Measurements from ENCODE around the gene TPM4. TPM values are rescaled to one million over a fixed set of nuclear protein-coding genes. Genes with fewer than 3 reads are reported as not detected.

Gene TPM4
- polyA plus RNA-seq, 4 donors: 135 to 238 (median 159) TPM

DNA sequence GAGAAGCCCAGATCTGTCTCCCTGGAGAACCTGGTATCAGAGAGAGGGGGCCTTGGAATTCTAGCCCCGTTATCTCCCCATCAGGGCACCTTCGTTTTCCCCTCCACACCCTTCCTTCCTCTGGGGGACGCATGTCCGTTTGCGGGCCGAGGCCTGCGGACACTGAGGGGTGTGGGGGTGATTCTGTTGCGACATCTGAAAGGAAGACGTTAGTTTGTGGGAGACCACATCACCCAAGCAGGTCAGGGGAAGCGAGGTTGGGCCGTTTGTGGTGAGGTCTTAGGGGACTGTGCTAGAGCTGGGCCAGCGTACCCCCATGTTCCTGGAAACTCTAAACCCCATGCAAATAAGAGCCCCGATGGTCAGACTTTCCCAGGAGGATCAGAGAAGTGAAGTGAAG is 63.5 kb downstream of the TPM4 start:
- FAIRE-seq (no peak), DNase-seq (no peak)
- H3K4me1 ChIP-seq (ENCODE audit: control insufficient read depth in 3 of 3, insufficient read depth in 2 of 3, low read depth in 1 of 3, low read length in 2 of 3): peaks cover 0 to 5% (median 0%) of the 10 kb centered on the region in 3 donors
- peaks cover 0 to under 1% (median 0%) of the 10 kb centered on the region in 3 donors for H3K36me3 ChIP-seq (ENCODE audit: control insufficient read depth in 3 of 3, insufficient read depth in 2 of 3, low read depth in 1 of 3, low read length in 3 of 3)
- H3K9me3 ChIP-seq (ENCODE audit: control insufficient read depth in 2 of 2, insufficient read depth in 1 of 2, low read depth in 1 of 2, low read length in 1 of 2): no peaks in the 10 kb centered on the region
- WGBS, 3 donors: 56 to 85% (median 56%) methylated on average over 13 of the region's 13 CpGs
- H3K27me3 ChIP-seq (ENCODE audit: control insufficient read depth in 3 of 3, insufficient read depth in 3 of 3, low read length in 3 of 3): no peaks in the 10 kb centered on the region
- H3K27ac ChIP-seq (ENCODE audit: low read depth in 1 of 3, low read length in 2 of 3): peak overlapping the region in 1 of 3 donors; percentile 55
- H3K4me3 ChIP-seq (ENCODE audit: low read depth in 1 of 3, low read length in 3 of 3): no peak overlapping the region

DNA sequence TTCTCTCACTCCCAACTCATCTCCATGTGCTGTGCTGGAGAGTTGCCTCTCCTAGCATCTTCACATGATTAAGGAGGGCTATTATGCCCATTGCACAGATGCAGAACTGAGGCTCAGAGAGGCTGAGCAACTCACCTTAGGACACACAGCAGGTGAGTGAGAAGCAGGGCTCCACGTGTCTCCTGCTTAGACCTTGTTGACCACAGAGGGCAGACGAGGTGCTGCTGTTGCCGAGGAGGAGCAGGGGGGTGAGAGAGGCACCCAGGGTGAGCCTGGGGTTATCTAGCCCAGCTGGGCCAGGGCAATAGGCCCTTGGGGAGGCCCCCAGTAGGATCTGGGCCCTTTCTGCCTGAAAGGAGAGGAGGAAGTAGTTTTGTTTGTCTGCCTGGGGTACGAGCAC is 64.7 kb downstream of the TPM4 start:
- peaks cover 0 to 5% (median 0%) of the 10 kb centered on the region in 3 donors for H3K4me1 ChIP-seq (ENCODE audit: control insufficient read depth in 3 of 3, insufficient read depth in 2 of 3, low read depth in 1 of 3, low read length in 2 of 3)
- WGBS, 3 donors: 46 to 65% (median 47%) methylated on average over 4 of the region's 4 CpGs
- no peak for FAIRE-seq
- no peak overlapping the region for H3K4me3 ChIP-seq (ENCODE audit: low read depth in 1 of 3, low read length in 3 of 3)
- no peak for DNase-seq
- H3K27me3 ChIP-seq (ENCODE audit: control insufficient read depth in 3 of 3, insufficient read depth in 3 of 3, low read length in 3 of 3): no peaks in the 10 kb centered on the region
- no peaks in the 10 kb centered on the region for H3K9me3 ChIP-seq (ENCODE audit: control insufficient read depth in 2 of 2, insufficient read depth in 1 of 2, low read depth in 1 of 2, low read length in 1 of 2)
- no peaks in the 10 kb centered on the region for H3K36me3 ChIP-seq (ENCODE audit: control insufficient read depth in 3 of 3, insufficient read depth in 2 of 3, low read depth in 1 of 3, low read length in 3 of 3)
- H3K27ac ChIP-seq (ENCODE audit: low read depth in 1 of 3, low read length in 2 of 3): peak overlapping the region in 1 of 3 donors; percentile 36

DNA sequence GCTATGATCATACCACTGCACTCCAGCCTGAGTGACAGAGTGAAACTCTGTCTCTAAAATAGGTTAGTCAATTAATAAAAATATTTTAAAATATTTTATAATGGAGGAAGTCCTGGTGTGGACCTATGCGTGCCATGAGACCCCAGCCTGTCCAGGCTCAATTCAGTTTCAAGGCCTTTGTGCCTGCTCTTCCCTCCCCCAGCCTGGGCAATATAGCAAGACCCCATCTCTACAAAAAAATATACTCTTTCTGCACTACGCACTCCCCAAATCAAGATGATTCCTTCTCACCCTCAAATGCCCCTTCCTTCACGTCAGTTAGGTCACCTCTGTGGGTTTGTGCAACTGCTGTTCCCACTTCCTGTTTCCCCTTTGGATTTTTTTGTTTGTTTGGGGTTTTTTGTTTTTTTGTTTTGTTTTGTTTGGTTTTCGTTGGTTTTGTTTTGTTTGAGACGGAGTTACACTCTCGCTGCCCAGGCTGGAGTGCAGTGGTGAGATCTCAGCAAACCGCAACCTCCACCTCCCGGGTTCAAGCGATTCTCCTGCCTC is 65.8 kb downstream of the TPM4 start:
- no peaks in the 10 kb centered on the region for H3K9me3 ChIP-seq (ENCODE audit: control insufficient read depth in 2 of 2, insufficient read depth in 1 of 2, low read depth in 1 of 2, low read length in 1 of 2)
- DNase-seq: no peak
- no peaks in the 10 kb centered on the region for H3K36me3 ChIP-seq (ENCODE audit: control insufficient read depth in 3 of 3, insufficient read depth in 2 of 3, low read depth in 1 of 3, low read length in 3 of 3)
- peak overlapping the region in 1 of 3 donors; percentile 61 for H3K27ac ChIP-seq (ENCODE audit: low read depth in 1 of 3, low read length in 2 of 3)
- H3K4me1 ChIP-seq (ENCODE audit: control insufficient read depth in 3 of 3, insufficient read depth in 2 of 3, low read depth in 1 of 3, low read length in 2 of 3): peaks cover 0 to 5% (median 0%) of the 10 kb centered on the region in 3 donors
- no peak for FAIRE-seq
- H3K4me3 ChIP-seq (ENCODE audit: low read depth in 1 of 3, low read length in 3 of 3): no peak overlapping the region
- no peaks in the 10 kb centered on the region for H3K27me3 ChIP-seq (ENCODE audit: control insufficient read depth in 3 of 3, insufficient read depth in 3 of 3, low read length in 3 of 3)
- 70 to 90% (median 74%) methylated on average over 9 of the region's 9 CpGs for WGBS, 3 donors

DNA sequence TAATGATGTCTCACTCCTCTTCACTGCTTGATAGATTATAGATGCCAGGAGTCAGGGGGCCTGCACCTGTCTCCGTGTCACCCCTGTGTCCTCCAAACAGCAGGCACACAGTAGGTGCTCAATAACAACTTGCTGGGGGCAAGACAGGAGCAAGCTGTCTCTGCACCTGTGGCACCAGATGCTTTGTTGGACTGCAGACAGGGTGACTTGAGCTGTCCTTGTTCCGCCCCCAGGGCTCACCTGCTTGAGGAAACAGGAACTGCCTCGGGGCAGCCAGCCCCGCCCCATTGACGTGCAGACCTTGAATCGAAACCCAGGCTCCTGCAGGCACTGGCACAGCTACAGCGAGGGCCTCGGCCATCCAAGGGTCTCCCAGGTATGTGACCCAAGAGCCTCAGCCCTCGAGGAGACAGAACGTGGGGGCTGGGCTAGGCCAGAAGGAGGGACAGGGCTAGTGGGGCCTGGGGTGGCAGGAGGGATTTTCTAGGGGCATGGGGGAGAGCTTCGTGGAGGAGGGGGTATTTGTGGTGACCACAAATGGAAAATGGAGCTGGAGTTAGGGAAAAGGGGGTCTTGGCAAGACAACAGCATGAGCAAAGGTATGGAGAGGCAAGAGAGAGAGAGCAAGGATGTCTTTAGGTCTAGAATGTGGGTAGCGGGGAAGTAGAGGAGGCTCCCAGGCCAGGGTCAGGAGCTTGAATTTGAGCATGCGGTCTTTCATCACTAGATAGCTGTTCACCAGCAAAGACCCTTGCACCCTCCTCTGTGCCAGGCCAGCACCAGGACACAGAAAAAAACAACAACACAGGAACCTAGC is 67.3 kb downstream of the TPM4 start, which contains the start of gene HSH2D:
Gene HSH2D, plus strand, starts transcription at position 287 of the 817 bp plus-strand sequence. CDS start 5,066 bp downstream, outside the sequence.
- DNase-seq: peak; percentile 95 to 98

DNA sequence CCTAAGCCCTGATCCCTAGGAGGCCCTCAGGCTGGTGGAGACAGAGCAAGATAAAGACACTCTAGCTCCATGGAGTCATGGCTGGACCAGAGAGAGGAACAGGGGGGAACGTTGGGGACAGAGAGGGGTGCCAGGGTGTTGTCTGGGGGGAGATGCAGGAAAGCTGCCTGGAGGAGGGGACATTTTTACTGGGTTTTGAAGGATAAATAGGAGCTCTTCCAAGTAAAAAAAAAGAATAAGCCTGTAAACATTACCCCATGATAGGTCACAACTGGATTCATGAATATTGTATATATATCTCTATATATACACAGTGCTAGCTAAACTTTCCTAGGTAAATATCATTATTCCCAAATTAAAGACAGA is 67.9 kb downstream of the TPM4 start:
- Histone ChIP-seq H3K4me1 (ENCODE audit: control insufficient read depth in 3 of 3, insufficient read depth in 2 of 3, low read depth in 1 of 3, low read length in 2 of 3) (peaks cover 0 to 5% (median 0%) of the 10 kb centered on the region in 3 donors), H3K4me3 (ENCODE audit: low read depth in 1 of 3, low read length in 3 of 3) (peak overlapping the region; percentile 40 to 57 (median 53)), H3K27me3 (ENCODE audit: control insufficient read depth in 3 of 3, insufficient read depth in 3 of 3, low read length in 3 of 3) (no peaks in the 10 kb centered on the region), H3K27ac (ENCODE audit: low read depth in 1 of 3, low read length in 2 of 3) (peak overlapping the region; percentile 68 to 85 (median 81)), H3K9me3 (ENCODE audit: control insufficient read depth in 2 of 2, insufficient read depth in 1 of 2, low read depth in 1 of 2, low read length in 1 of 2) (no peaks in the 10 kb centered on the region), H3K36me3 (ENCODE audit: control insufficient read depth in 3 of 3, insufficient read depth in 2 of 3, low read depth in 1 of 3, low read length in 3 of 3) (peaks cover 0 to 8% (median 2%) of the 10 kb centered on the region in 3 donors)
- FAIRE-seq (no peak), DNase-seq (no peak)
- WGBS, 3 donors: 8 to 29% (median 17%) methylated on average over 1 of the region's 1 CpG

More for the DNA sequence above, 67.3 kb downstream of the TPM4 start, which contains the start of gene HSH2D:
- no peaks in the 10 kb centered on the region for H3K27me3 ChIP-seq (ENCODE audit: control insufficient read depth in 3 of 3, insufficient read depth in 3 of 3, low read length in 3 of 3)
- H3K27ac ChIP-seq (ENCODE audit: low read depth in 1 of 3, low read length in 2 of 3): peak within 1 kb of the TSS; percentile 68 to 85 (median 81)
- 7 to 23% (median 9%) methylated on average over 13 of the region's 13 CpGs for WGBS, 3 donors
- no peaks in the 10 kb centered on the region for H3K9me3 ChIP-seq (ENCODE audit: control insufficient read depth in 2 of 2, insufficient read depth in 1 of 2, low read depth in 1 of 2, low read length in 1 of 2)
- no peak for FAIRE-seq
- peaks cover 0 to 5% (median 0%) of the 10 kb centered on the region in 3 donors for H3K4me1 ChIP-seq (ENCODE audit: control insufficient read depth in 3 of 3, insufficient read depth in 2 of 3, low read depth in 1 of 3, low read length in 2 of 3)
- H3K36me3 ChIP-seq (ENCODE audit: control insufficient read depth in 3 of 3, insufficient read depth in 2 of 3, low read depth in 1 of 3, low read length in 3 of 3): peaks cover 0 to 3% (median 0%) of the 10 kb centered on the region in 3 donors
- H3K4me3 ChIP-seq (ENCODE audit: low read depth in 1 of 3, low read length in 3 of 3): peak within 1 kb of the TSS; percentile 40 to 57 (median 53)

DNA sequence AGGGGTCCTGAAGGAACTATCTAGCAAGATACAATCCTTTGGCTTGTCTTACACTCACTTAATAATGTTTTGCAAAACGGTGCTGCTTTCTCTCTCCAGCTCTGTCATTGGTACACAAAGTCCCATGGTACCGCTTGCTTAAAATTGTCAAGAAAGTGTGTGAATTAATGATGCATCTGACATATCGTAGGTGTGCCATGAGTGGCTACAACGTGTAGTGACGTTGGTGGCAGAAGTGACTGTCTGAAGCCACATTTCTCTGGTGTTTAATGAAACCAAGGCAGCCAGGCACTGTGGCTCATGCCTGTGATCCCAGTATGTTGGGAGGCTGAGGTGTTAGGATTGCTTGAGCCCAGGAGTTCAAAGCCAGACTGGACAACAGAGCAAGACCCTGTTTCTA is 69.8 kb downstream of the TPM4 start:
- Histone ChIP-seq H3K4me3 (ENCODE audit: low read depth in 1 of 3, low read length in 3 of 3) (no peak overlapping the region), H3K27me3 (ENCODE audit: control insufficient read depth in 3 of 3, insufficient read depth in 3 of 3, low read length in 3 of 3) (no peaks in the 10 kb centered on the region), H3K9me3 (ENCODE audit: control insufficient read depth in 2 of 2, insufficient read depth in 1 of 2, low read depth in 1 of 2, low read length in 1 of 2) (no peaks in the 10 kb centered on the region), H3K27ac (ENCODE audit: low read depth in 1 of 3, low read length in 2 of 3) (peak overlapping the region in 1 of 3 donors; percentile 17), H3K36me3 (ENCODE audit: control insufficient read depth in 3 of 3, insufficient read depth in 2 of 3, low read depth in 1 of 3, low read length in 3 of 3) (peaks cover 0 to 18% (median 2%) of the 10 kb centered on the region in 3 donors), H3K4me1 (ENCODE audit: control insufficient read depth in 3 of 3, insufficient read depth in 2 of 3, low read depth in 1 of 3, low read length in 2 of 3) (peaks cover 0 to 5% (median 0%) of the 10 kb centered on the region in 3 donors)
- FAIRE-seq (no peak), DNase-seq (no peak)
- 71 to 80% (median 78%) methylated on average over 5 of the region's 5 CpGs for WGBS, 3 donors

DNA sequence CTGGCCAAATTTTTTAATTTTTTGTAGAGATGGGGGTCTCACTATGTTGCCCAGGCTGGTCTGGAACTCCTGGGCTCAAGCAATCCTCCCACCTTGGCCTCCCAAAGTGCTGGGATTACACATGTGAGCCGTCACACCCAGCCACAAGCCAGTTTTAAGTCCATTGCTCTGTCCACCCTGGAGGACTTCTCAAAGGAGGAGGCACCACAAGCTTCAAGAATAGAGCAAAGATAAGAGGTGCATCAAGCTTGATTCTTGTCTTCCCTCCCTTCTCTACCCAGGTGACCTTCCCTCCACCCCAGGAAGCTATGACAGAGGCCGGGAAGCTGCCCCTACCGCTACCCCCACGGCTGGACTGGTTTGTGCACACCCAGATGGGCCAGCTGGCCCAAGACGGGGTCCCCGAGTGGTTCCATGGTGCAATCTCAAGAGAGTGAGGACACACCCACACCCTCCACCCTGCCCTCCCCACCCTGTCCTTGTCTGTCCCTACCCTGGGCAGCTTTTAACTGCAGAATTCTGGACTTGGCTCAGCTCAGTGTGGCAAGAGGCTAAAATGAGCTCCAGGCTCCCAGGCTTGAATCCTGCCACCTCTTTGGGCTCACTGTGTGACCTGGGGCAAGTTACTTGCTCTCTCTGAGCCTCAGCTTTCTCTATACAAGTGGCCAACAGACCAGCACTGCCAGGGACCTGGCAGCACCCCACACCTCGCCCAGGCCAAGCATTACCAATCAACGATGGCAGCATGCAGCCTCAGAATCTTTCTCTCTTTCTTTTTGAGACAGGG is 72.3 kb downstream of the TPM4 start:
- no peaks in the 10 kb centered on the region for H3K9me3 ChIP-seq (ENCODE audit: control insufficient read depth in 2 of 2, insufficient read depth in 1 of 2, low read depth in 1 of 2, low read length in 1 of 2)
- H3K27ac ChIP-seq (ENCODE audit: low read depth in 1 of 3, low read length in 2 of 3): no peak overlapping the region
- no peak for FAIRE-seq

More for the DNA sequence above, 72.3 kb downstream of the TPM4 start:
- Histone ChIP-seq H3K27me3 (ENCODE audit: control insufficient read depth in 3 of 3, insufficient read depth in 3 of 3, low read length in 3 of 3) (no peaks in the 10 kb centered on the region), H3K4me3 (ENCODE audit: low read depth in 1 of 3, low read length in 3 of 3) (no peak overlapping the region), H3K4me1 (ENCODE audit: control insufficient read depth in 3 of 3, insufficient read depth in 2 of 3, low read depth in 1 of 3, low read length in 2 of 3) (peaks cover 0 to 5% (median 0%) of the 10 kb centered on the region in 3 donors), H3K36me3 (ENCODE audit: control insufficient read depth in 3 of 3, insufficient read depth in 2 of 3, low read depth in 1 of 3, low read length in 3 of 3) (peaks cover 0 to 39% (median 14%) of the 10 kb centered on the region in 3 donors)
- DNase-seq: no peak
- 66 to 77% (median 69%) methylated on average over 7 to 8 of the region's 8 CpGs for WGBS, 3 donors

All from small intestine (tissue), 7 donors.